Esophagus muscularis mucosa (tissue), 3 donors: Measurements from ENCODE around the gene TCAP.

Experiments used
- CTCF ChIP-seq, 3 experiments: fragments of 200-600 bp in 2 of 3; fragments of 450-650 bp in 1 of 3; sonication (generic) in 2 of 3; IDR thresholded peaks; one replicate each; pipeline ENCODE4 v1.5.1; 2017 to 2019; ENCODE audit warnings: antibody characterized with exemption in 3 of 3, mild to moderate bottlenecking in 2 of 3, moderate library complexity in 1 of 3
- EP300 ChIP-seq: sonication (generic); formaldehyde crosslinking; IDR thresholded peaks from one replicate; pipeline ENCODE4 v1.6.1; 2017; ENCODE audit warnings: antibody characterized with exemption

GRCh38 chr17:39694593-39694992 lies 29.4 kb downstream of the TCAP start:
- TF ChIP-seq CTCF (IDR thresholded peaks at IDR 0.05) (no peak), EP300 (no peak)
